ENCODE results near the gene MZB1. TPM values are rescaled to one million over a fixed set of nuclear protein-coding genes. Genes with fewer than 3 reads are reported as not detected.

The MZB1 gene
- total RNA-seq, 1 donor from 2014 or later, result 5.2 TPM

DNA sequence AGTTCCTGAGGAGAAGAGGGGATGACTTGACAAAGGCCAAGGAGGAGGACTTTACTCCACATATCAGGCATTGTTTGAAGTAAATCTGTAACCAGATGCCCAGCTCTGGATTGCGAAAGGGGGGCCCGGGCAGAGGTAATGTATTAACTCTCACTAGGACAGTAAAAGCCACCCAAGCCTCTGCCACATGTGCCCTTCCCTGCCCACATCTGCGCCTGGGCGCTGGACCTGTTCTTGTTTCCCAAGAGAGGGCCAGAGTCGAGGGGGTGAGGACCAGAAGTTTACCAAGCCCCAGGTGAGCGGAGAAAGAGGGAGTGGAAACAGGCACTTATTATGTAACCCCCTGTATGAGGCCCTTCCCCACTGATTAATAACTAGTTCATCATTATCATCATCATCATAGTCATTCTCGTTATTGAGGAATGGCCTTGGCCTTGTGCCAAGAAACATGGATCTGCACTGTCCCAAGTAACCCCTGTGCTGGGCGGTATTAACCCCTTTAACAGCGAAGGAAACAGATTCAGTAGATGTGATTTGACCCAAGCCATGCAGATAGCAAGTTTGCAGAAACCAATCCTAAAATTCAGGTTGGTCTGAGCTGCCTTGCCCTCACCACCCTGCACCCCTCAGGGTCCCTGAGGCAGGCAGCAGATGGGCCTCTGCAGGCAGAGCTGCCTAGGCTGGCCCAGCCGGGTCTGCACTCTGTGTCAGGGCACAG lies 6.3 kb downstream of the MZB1 start, which contains the start of gene SLC23A1:
Gene SLC23A1, minus strand, starts transcription at position 23 of the 718 bp plus-strand sequence. CDS start 44 bp downstream, outside the sequence.
- Histone ChIP-seq H3K4me1 (peaks cover 6% of the 10 kb centered on the region), H3K36me3 (no peaks in the 10 kb centered on the region), H3K4me3 (no peak within 1 kb of the TSS), H3K27ac (no peak within 1 kb of the TSS), H3K27me3 (no peaks in the 10 kb centered on the region), H3K9me3 (no peaks in the 10 kb centered on the region)
- ATAC-seq (no peak), DNase-seq (peak; percentile 58)
- TF ChIP-seq, protein P1, sequence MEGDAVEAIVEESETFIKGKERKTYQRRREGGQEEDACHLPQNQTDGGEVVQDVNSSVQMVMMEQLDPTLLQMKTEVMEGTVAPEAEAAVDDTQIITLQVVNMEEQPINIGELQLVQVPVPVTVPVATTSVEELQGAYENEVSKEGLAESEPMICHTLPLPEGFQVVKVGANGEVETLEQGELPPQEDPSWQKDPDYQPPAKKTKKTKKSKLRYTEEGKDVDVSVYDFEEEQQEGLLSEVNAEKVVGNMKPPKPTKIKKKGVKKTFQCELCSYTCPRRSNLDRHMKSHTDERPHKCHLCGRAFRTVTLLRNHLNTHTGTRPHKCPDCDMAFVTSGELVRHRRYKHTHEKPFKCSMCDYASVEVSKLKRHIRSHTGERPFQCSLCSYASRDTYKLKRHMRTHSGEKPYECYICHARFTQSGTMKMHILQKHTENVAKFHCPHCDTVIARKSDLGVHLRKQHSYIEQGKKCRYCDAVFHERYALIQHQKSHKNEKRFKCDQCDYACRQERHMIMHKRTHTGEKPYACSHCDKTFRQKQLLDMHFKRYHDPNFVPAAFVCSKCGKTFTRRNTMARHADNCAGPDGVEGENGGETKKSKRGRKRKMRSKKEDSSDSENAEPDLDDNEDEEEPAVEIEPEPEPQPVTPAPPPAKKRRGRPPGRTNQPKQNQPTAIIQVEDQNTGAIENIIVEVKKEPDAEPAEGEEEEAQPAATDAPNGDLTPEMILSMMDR (IDR thresholded peaks at IDR 0.05), result no peak
- intact Hi-C loops (cut with DNase I), result no loop called here

DNA sequence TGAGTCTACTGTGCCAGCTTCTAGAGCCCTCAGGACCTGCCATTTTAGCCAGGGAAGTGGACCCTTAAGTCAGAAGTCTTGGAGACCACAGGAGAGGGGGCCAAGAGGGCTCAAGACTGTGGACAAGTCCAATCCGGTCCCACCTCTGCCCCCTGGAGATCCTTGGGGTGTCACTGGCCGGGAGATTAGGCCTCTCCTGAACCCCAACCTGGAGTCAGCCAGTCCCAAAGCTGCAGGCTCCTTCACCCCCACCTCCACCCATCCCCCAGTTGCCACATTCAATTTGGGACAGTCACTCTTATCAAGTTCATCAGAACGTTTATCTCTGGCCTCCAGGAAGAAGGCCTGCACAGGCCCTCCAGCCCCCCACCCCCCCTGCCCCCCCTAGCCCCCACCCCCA lies 6.9 kb downstream of the MZB1 start:
- no peak overlapping the region for H3K27ac ChIP-seq
- intact Hi-C loops (cut with DNase I), result no loop called here
- H3K4me1 ChIP-seq, result peaks cover under 1% of the 10 kb centered on the region
- H3K4me3 ChIP-seq, result no peak overlapping the region
- DNase-seq (peak; percentile 53), ATAC-seq (no peak)
- no peaks in the 10 kb centered on the region for H3K27me3 ChIP-seq
- TF ChIP-seq, protein P1 (IDR thresholded peaks at IDR 0.05), result no peak
- H3K36me3 ChIP-seq, result no peaks in the 10 kb centered on the region
- no peaks in the 10 kb centered on the region for H3K9me3 ChIP-seq

- intact Hi-C loops (cut with DNase I), result no loop called here
- DNase-seq (peak; percentile 58), ATAC-seq (no peak)
- no peaks in the 10 kb centered on the region for H3K36me3 ChIP-seq
- H3K27me3 ChIP-seq, result no peaks in the 10 kb centered on the region
- H3K4me3 ChIP-seq, result no peak overlapping the region
- H3K4me1 ChIP-seq, result no peaks in the 10 kb centered on the region
- no peak overlapping the region for H3K27ac ChIP-seq
- H3K9me3 ChIP-seq, result no peaks in the 10 kb centered on the region
- TF ChIP-seq, protein P1 (IDR thresholded peaks at IDR 0.05), result no peak
Measured at GRCh38 chr5:139381837-139382761, 7.6 kb downstream of the MZB1 start.

DNA sequence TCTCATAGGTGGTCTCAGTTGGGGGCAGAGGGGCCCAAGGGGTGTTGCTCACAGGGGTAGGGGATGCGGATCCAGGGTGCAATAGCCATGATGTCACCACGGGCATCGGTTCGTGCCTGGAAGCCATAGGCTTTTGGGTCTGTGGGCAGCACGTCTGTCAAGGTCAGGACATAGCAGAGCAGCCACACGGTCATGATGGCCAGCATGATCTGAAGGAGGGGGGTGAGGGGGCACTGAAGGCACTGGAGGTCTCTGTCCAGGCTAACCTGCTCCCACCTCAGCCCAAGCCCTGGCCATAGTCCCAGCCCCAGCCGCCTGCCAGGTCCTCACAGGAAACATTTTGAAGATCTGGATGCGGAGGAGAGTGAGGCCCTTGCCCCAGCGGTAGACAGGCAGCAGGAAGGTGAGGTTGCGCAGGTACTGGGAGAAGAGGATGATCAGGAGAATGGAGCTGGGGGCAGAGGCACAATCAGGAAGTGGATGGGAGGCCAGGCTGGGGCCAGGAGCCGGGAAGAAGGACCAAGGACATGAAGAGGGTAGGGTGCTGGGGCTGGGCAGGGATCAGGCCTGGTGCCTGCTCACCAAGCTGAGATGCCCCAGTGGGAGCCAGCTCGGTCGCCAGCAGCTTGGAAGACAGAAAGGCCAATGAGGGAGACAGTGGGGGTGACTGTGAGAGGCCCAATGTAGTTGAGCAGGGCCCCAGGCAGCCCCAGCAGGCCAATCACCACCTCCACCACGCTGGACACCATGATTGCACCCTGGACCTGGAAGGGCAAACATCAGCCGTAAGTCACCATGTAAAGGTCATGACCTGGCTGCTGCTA lies 9.9 kb downstream of the MZB1 start:
- Histone ChIP-seq H3K27me3 (no peaks in the 10 kb centered on the region), H3K4me1 (no peaks in the 10 kb centered on the region), H3K27ac (no peak overlapping the region), H3K36me3 (no peaks in the 10 kb centered on the region), H3K9me3 (no peaks in the 10 kb centered on the region), H3K4me3 (no peak overlapping the region)
- TF ChIP-seq, protein P1 (IDR thresholded peaks at IDR 0.05), result no peak
- DNase-seq (no peak), ATAC-seq (no peak)
- intact Hi-C loops (cut with DNase I), result no loop called here

GRCh38 chr5:139378941-139379361 lies 10.8 kb downstream of the MZB1 start:
- no peaks in the 10 kb centered on the region for H3K36me3 ChIP-seq
- no peaks in the 10 kb centered on the region for H3K27me3 ChIP-seq
- no peaks in the 10 kb centered on the region for H3K4me1 ChIP-seq
- no peak overlapping the region for H3K4me3 ChIP-seq
- intact Hi-C loops (cut with DNase I), result no loop called here
- TF ChIP-seq, protein P1 (IDR thresholded peaks at IDR 0.05), result no peak
- no peak for ATAC-seq
- H3K27ac ChIP-seq, result no peak overlapping the region
- peak; percentile 42 for DNase-seq
- no peaks in the 10 kb centered on the region for H3K9me3 ChIP-seq
